HG02571 (cell line): ENCODE data around the gene DIRAS2.

Experiments used
- ATAC-seq: cut with Tn5 transposase; IDR thresholded peaks from one replicate; pipeline ENCODE4 v1.9.1; 2021; ENCODE audit warnings: mild to moderate bottlenecking, moderate library complexity; ENCODE audit not compliant: unreplicated experiment

The DIRAS2 gene

DNA sequence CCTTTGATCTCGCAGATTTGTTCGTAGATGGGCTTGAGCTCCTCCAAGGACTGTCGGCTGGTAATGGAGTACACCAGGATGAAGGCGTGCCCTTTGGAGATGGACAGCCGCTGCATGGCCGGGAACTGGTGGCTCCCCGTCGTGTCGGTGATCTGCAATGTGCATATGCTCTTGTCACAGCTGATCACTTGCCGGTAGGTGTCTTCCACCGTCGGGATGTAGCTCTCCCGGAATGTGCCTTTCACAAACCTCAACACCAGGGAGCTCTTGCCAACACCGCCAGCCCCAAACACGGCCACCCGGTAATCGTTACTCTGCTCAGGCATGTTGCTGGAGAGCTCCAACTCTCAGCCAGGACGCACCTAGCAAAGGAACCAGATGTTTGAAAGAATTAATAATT lies 29.1 kb downstream of the DIRAS2 start:
- ATAC-seq = no peak

DNA sequence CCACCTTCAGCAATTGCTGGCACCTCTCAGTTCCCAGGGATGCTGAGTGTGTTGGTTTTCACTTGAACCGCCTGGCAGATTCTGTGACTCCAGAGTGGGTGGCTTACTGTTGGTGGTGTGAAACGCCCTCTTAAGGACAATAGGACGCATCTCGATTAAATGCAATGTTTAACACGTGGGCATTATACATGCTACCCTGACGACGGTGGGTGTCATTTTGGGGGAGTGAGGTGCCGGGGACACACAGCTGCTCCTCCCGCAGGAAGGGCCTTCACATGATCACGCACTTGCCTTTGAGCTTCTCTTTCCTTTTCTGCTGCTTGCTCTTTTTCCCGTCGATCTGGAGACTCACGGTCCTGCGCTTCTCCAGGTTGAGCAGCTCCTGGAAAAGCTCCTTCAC lies 29.7 kb downstream of the DIRAS2 start:
- no peak for ATAC-seq

DNA sequence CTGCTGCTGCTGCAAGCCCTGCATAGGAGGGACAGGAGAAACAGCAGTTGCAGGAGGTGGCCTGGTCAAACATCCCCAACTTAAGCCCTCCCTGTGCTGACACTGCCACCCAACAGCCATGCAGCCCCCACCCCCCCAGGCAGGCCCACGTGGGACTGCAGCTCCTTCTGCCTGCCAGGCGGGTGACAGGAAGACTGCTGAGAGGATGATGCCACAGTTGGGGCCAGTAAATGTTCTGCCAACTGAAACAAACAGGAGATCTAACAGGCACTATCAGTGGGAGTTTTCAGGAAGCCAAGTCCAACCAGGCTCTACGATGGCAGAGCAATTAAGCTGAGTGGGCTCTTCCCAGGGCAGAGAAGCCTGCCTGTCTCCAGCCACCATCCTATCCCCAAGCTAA lies 31.1 kb downstream of the DIRAS2 start:
- no peak for ATAC-seq

DNA sequence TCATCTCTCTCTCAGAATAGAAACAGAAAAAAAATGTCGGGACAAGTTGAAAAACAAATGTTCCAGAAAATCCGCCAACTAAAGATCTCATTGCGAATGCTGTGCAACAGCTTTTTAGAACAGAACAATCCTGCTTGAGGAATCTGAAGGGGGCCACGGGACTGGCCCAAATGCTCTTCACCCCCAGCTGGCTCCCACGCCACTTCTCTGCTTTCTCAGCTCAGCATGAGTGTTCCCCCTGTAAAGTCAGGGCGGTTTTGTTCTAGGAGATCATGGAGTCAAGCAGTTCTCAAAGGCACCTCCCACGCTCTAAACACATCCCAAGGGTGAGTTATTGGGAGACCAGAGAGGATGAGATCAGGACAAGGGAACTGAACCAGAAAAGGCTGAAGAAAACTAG lies 31.5 kb downstream of the DIRAS2 start:
- no peak for ATAC-seq

DNA sequence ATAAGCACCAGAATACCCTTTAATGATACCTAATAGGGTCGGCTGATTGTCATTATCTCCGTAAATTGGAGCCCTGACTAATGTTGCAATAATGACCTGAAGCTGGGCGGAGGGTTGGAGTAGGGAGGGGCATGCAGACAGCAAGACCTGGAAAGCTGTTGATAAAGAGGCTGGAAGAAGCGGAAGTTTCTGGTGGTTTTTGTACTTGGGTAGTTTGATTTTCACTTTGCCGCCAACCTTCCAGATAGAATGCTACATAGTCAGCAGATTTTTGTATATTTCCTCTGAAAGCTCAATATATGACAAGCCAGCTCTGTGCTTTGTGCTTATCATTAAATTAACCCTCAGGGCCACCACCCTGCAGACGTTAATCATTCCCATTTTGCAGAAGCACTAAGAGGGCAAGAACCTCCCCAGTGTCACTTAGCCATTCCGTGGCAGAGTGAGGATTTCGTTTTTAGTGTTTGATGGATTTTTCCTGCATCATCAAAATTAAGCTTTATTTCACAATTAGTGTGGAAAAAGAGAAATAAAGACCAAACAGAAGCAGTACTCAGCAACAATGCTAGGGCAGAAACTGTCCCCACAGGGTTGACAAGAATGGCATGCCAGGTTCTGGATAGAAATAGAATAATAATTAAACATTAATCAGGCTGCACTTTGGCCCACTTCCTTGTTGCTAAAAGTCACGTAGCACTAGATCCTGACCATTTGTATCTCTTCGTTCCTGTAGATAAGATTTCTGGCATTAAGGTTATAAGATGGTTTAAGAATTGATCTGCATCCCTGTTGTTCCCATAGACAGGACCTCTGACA lies 34.7 kb downstream of the DIRAS2 start:
- no peak for ATAC-seq

DNA sequence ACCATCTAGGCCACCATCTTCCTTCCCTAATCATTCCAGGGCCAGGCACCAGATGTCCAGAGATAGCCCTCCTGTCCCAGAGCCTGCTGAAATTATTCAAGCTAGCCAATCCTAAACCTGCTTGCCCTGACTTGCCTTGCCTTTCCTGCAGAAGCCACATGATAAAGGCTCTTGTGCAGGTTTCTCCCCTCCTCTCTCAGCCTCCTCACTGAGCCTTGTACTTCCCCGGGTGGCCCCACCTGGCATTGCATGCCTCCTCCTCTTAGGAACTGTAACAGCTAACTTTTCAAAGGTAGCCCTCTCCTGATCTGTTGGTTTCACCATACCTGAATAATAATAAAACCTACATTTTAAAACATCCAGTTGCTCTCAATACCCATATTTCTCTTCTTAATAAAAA lies 42.6 kb downstream of the DIRAS2 start:
- ATAC-seq = no peak

DNA sequence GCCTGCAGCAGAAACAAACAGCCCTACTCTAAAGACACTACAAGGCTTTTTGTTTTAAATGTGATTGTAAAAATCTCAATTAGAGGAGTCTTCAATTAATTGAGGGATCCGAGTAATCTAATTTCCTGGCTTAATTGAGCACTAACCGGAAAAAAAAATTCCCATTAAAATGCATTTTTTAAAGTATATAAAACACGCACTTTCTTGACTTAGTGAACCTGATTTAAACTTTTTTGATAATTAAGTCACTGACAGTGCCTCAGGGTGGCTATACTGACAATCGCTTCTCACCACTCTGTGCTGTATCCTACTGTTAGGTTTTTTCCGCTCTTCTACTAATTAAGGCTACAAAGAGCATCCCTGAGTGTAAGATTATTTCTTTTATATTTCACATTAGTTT lies 44.4 kb downstream of the DIRAS2 start:
- no peak for ATAC-seq

DNA sequence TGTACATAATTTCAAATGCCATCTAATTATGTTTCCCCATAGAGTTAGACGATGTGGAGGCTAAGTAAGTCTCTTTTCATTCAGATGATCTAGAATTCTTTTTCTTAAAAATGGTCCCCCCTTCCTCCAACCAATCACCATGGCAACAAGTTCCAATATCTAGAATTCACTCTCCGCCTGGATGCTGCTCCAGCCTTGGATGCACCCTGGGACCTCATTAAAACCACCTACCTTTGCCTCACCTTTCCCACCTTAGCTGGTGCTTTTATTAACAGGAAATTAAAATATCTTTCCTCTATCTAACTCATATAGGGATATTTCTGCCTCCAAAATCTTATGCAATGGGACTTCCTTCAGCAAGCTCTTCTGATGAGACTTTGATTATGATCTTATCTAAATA lies 49.0 kb downstream of the DIRAS2 start:
- ATAC-seq = no peak

DNA sequence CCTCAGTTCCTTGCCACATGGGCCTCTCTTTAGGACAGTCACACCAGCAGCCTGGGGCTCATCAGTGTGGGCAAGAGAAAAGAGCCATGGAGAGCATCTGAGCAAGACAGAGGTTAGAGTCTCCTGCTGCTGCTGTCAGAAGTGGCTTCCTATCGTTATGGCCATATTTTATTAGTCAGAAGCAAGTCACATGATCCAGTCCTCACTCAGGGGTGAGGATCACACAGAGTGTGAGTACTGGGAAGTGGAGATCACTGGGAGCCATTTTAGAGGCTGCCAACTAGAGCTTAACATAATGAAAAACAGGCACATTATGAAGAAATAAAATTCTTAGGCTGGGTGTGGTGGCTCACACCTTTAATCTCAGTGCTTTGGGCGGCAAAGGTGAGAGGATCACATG lies 62.0 kb downstream of the DIRAS2 start:
- ATAC-seq = no peak

DNA sequence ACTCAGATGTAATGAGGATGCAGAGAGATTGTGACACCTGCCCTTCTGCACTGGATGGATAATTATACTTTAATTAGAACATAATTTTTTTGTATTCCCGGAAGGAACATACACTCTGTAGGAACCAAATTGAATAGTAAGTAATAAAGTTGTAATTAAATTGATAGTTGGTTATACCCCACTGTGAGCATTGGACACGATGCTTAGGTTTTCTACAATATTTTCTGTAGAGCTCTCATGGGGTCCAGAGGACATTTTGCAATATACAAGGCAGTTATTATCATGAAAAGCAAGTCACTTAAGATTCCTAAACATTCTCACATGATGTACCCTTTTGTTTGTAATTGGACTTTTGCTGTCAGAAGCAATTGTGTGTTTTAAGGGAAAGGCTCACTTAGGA lies 63.4 kb downstream of the DIRAS2 start:
- ATAC-seq = no peak

DNA sequence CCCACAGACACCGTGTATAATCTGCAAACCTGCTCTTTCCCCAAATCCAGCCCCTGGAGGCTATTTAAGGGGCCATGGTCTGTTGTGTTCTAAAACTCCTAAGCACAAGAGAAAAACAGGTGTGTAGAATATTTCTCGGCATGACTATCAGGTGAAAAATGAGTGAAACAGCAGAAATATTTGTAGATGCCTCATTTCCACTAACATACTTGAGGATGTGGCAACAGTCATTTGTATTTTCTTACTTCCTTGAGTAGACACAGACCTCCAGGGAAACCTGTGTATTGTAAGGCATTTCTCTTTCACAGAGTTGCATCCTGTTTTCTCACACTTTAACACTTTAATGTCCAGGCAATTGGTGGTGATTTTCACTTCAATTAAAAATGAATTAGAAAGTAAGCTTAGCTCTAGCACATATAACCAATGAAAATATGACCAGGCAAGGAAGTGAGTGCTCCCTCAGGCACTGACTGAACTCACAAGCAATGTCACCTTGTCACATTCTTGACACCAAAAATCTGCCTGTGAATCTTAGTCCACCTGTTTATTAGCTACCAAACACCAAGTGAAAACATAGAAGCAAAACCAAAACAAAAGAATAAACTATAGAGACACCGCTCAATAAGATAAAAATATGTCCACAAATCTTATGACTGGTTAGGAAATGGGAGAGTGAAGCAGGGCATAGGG lies 64.4 kb downstream of the DIRAS2 start:
- ATAC-seq = no peak

DNA sequence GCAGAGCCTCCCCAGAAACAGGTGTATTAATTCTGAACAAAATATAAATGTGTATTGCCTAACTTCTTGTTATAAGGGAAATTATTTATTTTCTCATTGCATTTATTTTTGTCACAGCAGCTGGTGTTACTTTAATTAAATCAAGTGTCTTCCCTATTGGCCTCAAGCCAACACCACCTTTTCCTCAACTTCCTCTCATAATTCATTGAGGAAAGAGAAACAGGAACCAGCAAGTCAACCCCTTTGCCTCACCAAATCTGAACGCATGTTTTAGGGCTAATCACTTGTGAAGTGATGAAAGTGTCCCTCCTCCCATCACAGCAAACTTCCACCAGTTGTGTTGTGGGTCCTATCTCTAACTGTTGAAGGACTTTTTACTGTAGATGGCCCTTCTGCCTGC lies 73.1 kb downstream of the DIRAS2 start:
- no peak for ATAC-seq

DNA sequence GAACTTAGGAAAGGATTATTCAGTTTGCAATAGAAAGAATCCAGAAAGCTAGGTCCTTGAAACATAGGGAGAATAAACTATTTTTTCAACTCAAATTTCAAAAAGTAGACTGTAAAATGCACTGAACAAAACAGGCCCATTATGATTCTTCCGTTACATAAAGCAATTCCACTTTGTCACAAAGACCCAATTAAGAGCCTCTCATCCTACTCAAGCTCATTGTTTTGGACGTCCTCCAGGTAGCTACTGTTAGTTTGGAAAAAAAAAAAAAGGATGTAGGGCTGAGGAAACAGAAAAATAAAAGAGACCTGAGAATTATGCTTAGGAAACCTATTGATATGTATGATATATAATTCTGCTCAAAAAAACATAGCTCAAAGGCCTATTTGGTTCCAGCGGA lies 74.0 kb downstream of the DIRAS2 start:
- no peak for ATAC-seq

DNA sequence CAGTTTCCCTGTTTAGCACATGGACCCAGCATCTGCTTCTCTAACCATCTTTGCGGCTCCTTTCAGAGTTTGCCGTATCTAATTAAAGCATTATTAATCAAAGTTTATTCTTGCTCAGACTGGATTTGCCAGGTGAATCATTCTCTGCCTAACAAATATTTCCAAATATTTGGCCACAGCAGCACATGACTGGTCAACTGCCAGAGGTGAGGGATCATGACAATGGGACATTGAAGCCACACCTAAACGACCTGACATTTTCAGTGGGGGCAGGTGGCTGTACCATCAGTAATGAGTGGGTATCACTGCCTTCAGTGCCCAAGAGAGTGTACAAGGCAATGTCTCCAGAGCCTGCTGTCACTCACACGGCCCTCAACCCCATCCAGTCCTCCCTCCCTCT lies 80.4 kb downstream of the DIRAS2 start:
- no peak for ATAC-seq
